Measurements from ENCODE around the gene CXorf38.

Gene CXorf38

DNA sequence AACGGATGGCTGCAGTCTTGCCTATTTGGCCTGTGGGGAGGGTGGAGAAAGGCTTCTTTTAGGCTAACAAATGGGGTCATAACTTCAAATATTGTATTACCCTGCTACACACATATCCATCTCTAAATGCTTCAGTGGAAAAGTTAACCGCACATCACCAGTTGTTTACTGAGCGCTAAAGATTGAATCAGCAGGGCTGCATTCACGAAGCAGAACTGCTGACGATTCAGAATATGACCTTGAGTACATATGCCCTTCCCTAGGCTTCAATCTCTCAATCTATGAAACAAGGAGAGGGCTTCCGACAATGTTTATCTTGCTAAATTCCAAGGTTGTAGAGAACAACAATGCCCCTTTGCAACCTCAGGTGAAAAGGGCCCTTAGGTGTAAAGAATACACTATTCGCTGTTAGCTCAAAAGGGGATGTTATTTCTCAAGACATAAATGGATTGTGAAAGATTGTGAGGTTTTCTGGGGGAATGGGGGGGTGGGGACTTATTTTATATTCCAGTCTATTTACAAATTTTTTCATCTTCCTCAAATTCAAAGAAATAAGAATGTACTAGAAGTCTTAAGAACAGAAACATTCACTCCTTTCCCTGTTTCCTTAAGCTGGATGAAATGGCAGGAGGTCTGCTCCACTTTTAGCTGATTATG, 69.2 kb downstream of the CXorf38 start:
- in situ Hi-C loops (cut with MboI; ENCODE audit: low sequenced_read_pairs): no loop called here

Data from HL-60/S4 (cell line).